ENCODE data around the gene SRD5A3. TPM values are rescaled to one million over a fixed set of nuclear protein-coding genes. Genes with fewer than 3 reads are reported as not detected.
"Not testable (repeated sequence)": the region's sequence is repeated elsewhere in the genome, so short reads cannot be mapped to it uniquely, and the experiment has no call there.

The SRD5A3 gene
- total RNA-seq, 1 donor from 2014 or later, result 22.7 TPM

GRCh38 chr4:55358246-55358645 lies 12.2 kb downstream of the SRD5A3 start:
- Mint-ChIP-seq H3K27me3 (ENCODE audit: insufficient read depth, low read depth) (no peaks in the 10 kb centered on the region), H3K36me3 (peaks cover 15% of the 10 kb centered on the region), H3K27ac (no peak overlapping the region), H3K4me3 (no peak overlapping the region), H3K9me3 (peaks cover 5% of the 10 kb centered on the region), H3K4me1 (no peaks in the 10 kb centered on the region)
- Histone ChIP-seq H2AFZ (replicated peaks) (no peak overlapping the region), H3F3A (ENCODE audit: low read depth) (no peaks in the 10 kb centered on the region), H3K4me1 (no peaks in the 10 kb centered on the region), H3K27me3 (no peaks in the 10 kb centered on the region), H3K36me3 (no peaks in the 10 kb centered on the region), H3K27ac (no peak overlapping the region), H4K20me1 (ENCODE audit: low read depth) (no peaks in the 10 kb centered on the region), H3K4me3 (no peak overlapping the region), H3K9me3 (ENCODE audit: low read depth) (no peaks in the 10 kb centered on the region), H3K79me2 (ENCODE audit: low read depth) (no peaks in the 10 kb centered on the region), H3K4me2 (no peak overlapping the region), H3K9ac (no peak overlapping the region)
- TF ChIP-seq EZH2phosphoT487 (IDR thresholded peaks at IDR 0.05) (no peak), EZH2 (IDR thresholded peaks at IDR 0.05) (no peak)
- TF ChIP-seq, protein P1, sequence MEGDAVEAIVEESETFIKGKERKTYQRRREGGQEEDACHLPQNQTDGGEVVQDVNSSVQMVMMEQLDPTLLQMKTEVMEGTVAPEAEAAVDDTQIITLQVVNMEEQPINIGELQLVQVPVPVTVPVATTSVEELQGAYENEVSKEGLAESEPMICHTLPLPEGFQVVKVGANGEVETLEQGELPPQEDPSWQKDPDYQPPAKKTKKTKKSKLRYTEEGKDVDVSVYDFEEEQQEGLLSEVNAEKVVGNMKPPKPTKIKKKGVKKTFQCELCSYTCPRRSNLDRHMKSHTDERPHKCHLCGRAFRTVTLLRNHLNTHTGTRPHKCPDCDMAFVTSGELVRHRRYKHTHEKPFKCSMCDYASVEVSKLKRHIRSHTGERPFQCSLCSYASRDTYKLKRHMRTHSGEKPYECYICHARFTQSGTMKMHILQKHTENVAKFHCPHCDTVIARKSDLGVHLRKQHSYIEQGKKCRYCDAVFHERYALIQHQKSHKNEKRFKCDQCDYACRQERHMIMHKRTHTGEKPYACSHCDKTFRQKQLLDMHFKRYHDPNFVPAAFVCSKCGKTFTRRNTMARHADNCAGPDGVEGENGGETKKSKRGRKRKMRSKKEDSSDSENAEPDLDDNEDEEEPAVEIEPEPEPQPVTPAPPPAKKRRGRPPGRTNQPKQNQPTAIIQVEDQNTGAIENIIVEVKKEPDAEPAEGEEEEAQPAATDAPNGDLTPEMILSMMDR (IDR thresholded peaks at IDR 0.05), result no peak
- DNase-seq (ENCODE audit: low spot score), result no peak

DNA sequence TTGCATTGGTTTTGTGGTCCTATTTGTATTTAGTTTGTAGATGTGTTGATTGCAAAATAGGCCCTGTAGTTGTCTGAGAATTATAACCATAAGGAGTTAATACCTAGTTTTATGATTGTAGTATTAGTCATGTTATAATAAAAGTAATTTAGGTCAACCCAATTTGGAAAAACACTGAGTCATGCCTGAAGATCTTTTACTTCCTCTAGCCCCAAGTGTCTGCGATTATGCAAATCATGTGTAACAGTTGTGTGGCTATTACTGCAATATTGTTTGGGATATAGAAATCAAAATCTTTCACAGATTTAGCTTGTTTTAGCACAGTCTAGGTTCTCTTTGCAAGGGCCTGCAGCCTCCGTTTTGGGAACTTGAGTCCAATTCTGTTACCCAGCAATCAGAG lies 12.6 kb downstream of the SRD5A3 start:
- Mint-ChIP-seq H3K36me3 (peaks cover 12% of the 10 kb centered on the region), H3K27ac (no peak overlapping the region), H3K27me3 (ENCODE audit: insufficient read depth, low read depth) (no peaks in the 10 kb centered on the region), H3K4me1 (peaks cover under 1% of the 10 kb centered on the region), H3K4me3 (no peak overlapping the region), H3K9me3 (peaks cover 5% of the 10 kb centered on the region)
- H3F3A ChIP-seq (ENCODE audit: low read depth), result peaks cover 2% of the 10 kb centered on the region
- no peak overlapping the region for H3K4me2 ChIP-seq
- no peaks in the 10 kb centered on the region for H3K79me2 ChIP-seq (ENCODE audit: low read depth)
- DNase-seq (ENCODE audit: low spot score), result no peak
- no peaks in the 10 kb centered on the region for H3K9me3 ChIP-seq (ENCODE audit: low read depth)
- peaks cover 3% of the 10 kb centered on the region for H3K4me1 ChIP-seq
- H2AFZ ChIP-seq (replicated peaks), result no peak overlapping the region
- no peaks in the 10 kb centered on the region for H3K36me3 ChIP-seq
- no peak overlapping the region for H3K27ac ChIP-seq
- no peaks in the 10 kb centered on the region for H3K27me3 ChIP-seq
- H4K20me1 ChIP-seq (ENCODE audit: low read depth), result no peaks in the 10 kb centered on the region
- TF ChIP-seq, protein P1 (IDR thresholded peaks at IDR 0.05), result no peak
- TF ChIP-seq EZH2 (IDR thresholded peaks at IDR 0.05) (no peak), EZH2phosphoT487 (IDR thresholded peaks at IDR 0.05) (no peak)
- no peak overlapping the region for H3K9ac ChIP-seq
- no peak overlapping the region for H3K4me3 ChIP-seq

DNA sequence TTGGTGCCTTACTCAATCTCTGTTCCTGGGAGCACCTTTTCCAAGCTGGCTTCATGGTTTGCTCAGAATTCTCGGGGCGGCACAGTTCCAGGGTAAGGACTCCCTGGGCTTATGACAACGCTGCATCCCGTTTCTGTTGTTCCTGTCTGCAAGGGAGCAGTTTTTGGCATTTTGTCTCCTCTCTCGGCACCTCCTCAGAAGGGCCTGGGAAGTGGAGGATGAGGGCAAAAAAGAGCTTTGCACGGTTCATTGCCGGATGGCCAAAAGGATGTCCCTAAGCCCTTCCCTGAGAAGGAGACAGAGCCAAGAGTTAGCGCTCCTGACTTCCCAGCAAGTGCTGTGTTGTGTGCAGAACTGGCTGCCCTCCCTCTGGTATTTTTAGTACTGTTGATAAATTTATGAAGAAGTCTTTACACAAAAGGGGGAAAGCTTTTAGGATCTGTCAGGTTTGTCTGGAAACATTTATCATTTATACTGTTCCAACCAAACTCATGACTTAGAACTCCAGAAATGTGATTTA lies 13.4 kb downstream of the SRD5A3 start:
- no peak overlapping the region for H3K9ac ChIP-seq
- H3K4me2 ChIP-seq, result no peak overlapping the region
- no peak overlapping the region for H2AFZ ChIP-seq (replicated peaks)
- H3K36me3 Mint-ChIP-seq, result peaks cover 9% of the 10 kb centered on the region
- H3K4me3 ChIP-seq, result no peak overlapping the region
- H3K27me3 Mint-ChIP-seq (ENCODE audit: insufficient read depth, low read depth), result no peaks in the 10 kb centered on the region
- H4K20me1 ChIP-seq (ENCODE audit: low read depth), result no peaks in the 10 kb centered on the region
- peaks cover 6% of the 10 kb centered on the region for H3K4me1 Mint-ChIP-seq
- H3K9me3 Mint-ChIP-seq, result peaks cover 3% of the 10 kb centered on the region
- no peak overlapping the region for H3K27ac Mint-ChIP-seq
- H3K79me2 ChIP-seq (ENCODE audit: low read depth), result no peaks in the 10 kb centered on the region
- DNase-seq (ENCODE audit: low spot score), result no peak
- H3F3A ChIP-seq (ENCODE audit: low read depth), result peaks cover 10% of the 10 kb centered on the region
- no peaks in the 10 kb centered on the region for H3K36me3 ChIP-seq
- no peaks in the 10 kb centered on the region for H3K27me3 ChIP-seq
- peaks cover 11% of the 10 kb centered on the region for H3K4me1 ChIP-seq
- no peak overlapping the region for H3K4me3 Mint-ChIP-seq
- TF ChIP-seq EZH2 (IDR thresholded peaks at IDR 0.05), result no peak
- TF ChIP-seq, protein P1 (IDR thresholded peaks at IDR 0.05), result no peak
- no peak overlapping the region for H3K27ac ChIP-seq
- H3K9me3 ChIP-seq (ENCODE audit: low read depth), result no peaks in the 10 kb centered on the region

- H3K4me1 ChIP-seq, result peaks cover 40% of the 10 kb centered on the region
- H4K20me1 ChIP-seq (ENCODE audit: low read depth); H3K27me3 Mint-ChIP-seq (ENCODE audit: insufficient read depth, low read depth); H3K79me2 ChIP-seq (ENCODE audit: low read depth); H3K9ac ChIP-seq; H3K27ac Mint-ChIP-seq; H3K4me3 ChIP-seq; H3K9me3 Mint-ChIP-seq; DNase-seq (ENCODE audit: low spot score); H3K4me2 ChIP-seq; H3K27me3 ChIP-seq; H3K9me3 ChIP-seq (ENCODE audit: low read depth); H3K27ac ChIP-seq; H3K4me3 Mint-ChIP-seq; H2AFZ ChIP-seq (replicated peaks); H3K36me3 ChIP-seq: not testable (repeated sequence)
- Mint-ChIP-seq H3K4me1 (peaks cover 28% of the 10 kb centered on the region), H3K36me3 (peaks cover 14% of the 10 kb centered on the region)
- peaks cover 29% of the 10 kb centered on the region for H3F3A ChIP-seq (ENCODE audit: low read depth)
Observed at GRCh38 chr4:55362938-55363337, 16.9 kb downstream of the SRD5A3 start.
